Upper lobe of left lung (tissue), 6 donors: ENCODE measurements around the gene AEBP1. TPM values are rescaled to one million over a fixed set of nuclear protein-coding genes. Genes with fewer than 3 reads are reported as not detected.

Experiments used
- ATAC-seq, 2 donors: fragments of 200-7000 bp; cut with Tn5 transposase; one replicate each; pipeline ENCODE4 v1.9.1; 2022; ENCODE audit warnings: mild to moderate bottlenecking in 2 of 2, moderate library complexity in 2 of 2; ENCODE audit not compliant: low FRiP score in 2 of 2
- DNase-seq, 2 donors: peaks; one replicate each; pipeline ENCODE4 v3.0.0-alpha.2; 2019 to 2020
- H3K27ac ChIP-seq, 4 donors: fragments of 200-600 bp; sonication (generic); one replicate each; pipeline ENCODE4 v1.5.1; 2016 to 2019
- H3K27me3 ChIP-seq, 4 donors: fragments of 200-600 bp; sonication (generic); one replicate each; pipeline ENCODE4 v1.5.1; 2017 to 2019
- H3K36me3 ChIP-seq, 4 donors: fragments of 200-600 bp; sonication (generic); one replicate each; pipeline ENCODE4 v1.5.1; 2016 to 2019
- H3K4me1 ChIP-seq, 4 donors: fragments of 200-600 bp; sonication (generic); one replicate each; pipeline ENCODE4 v1.5.1; 2018 to 2019
- H3K4me3 ChIP-seq, 4 donors: fragments of 200-600 bp; sonication (generic); one replicate each; pipeline ENCODE4 v1.5.1; 2017 to 2019; ENCODE audit warnings: mild to moderate bottlenecking in 2 of 4, moderate library complexity in 1 of 4
- H3K9me3 ChIP-seq, 4 donors: fragments of 200-600 bp; sonication (generic); one replicate each; pipeline ENCODE4 v1.5.1; 2018 to 2019
- CTCF ChIP-seq, 6 experiments: fragments of 450-650 bp in 4 of 6; fragments of 200-600 bp in 2 of 6; sonication (generic) in 2 of 6; IDR thresholded peaks; one replicate each; pipeline ENCODE4 v1.5.1; 2016 to 2019; ENCODE audit warnings: antibody characterized with exemption in 6 of 6
- EP300 ChIP-seq, 4 donors: sonication (generic); formaldehyde crosslinking; IDR thresholded peaks; one replicate each; pipeline ENCODE4 v1.5.1; 2017; ENCODE audit warnings: antibody characterized with exemption in 4 of 4, control low read depth in 2 of 4
- POLR2A ChIP-seq, 4 donors: fragments of 450-650 bp; IDR thresholded peaks; one replicate each; pipeline ENCODE4 v1.5.1; 2016 to 2017; ENCODE audit warnings: antibody characterized with exemption in 4 of 4, mild to moderate bottlenecking in 2 of 4
- POLR2AphosphoS5 ChIP-seq, 2 donors: sonication (generic); formaldehyde crosslinking; IDR thresholded peaks; one replicate each; pipeline ENCODE4 v1.5.1; 2017; ENCODE audit warnings: antibody characterized with exemption in 2 of 2
- WGBS, 2 donors: methylation state at CpG; one replicate each; pipeline ENCODE4 v1.1.5; 2017 to 2018; 5-methylcytosine and 5-hydroxymethylcytosine counted together
- total RNA-seq, 6 donors: library from RNA; depleted of rRNA in 4 of 6; stranded (reverse); fragments of >200 nt in 4 of 6; gene quantifications; one replicate each; pipeline versions ENCODE4 v1.1.0 to v1.2.1, GENCODE V29; 2016 to 2021
- donor health status: DM: no; HTN: no; CAD: no; lungs with moderate emphysema.
- donor health status: DM: no; HTN: yes; CAD: no; lungs with severe emphysema.

Gene AEBP1
- total RNA-seq, 6 donors from 2014 or later = 34.1 to 241 (median 92.7) TPM

GRCh38 chr7:44064791-44065430, 39.2 kb upstream of the AEBP1 start:
- TF ChIP-seq EP300 (IDR thresholded peaks at IDR 0.05) (no peak), POLR2A (IDR thresholded peaks at IDR 0.05) (no peak), POLR2AphosphoS5 (IDR thresholded peaks at IDR 0.05) (no peak)
- Histone ChIP-seq H3K27me3 (no peaks in the 10 kb centered on the region), H3K9me3 (no peaks in the 10 kb centered on the region), H3K27ac (no peak overlapping the region), H3K36me3 (peaks cover 12 to 28% (median 24%) of the 10 kb centered on the region in 4 donors), H3K4me3 (no peak overlapping the region), H3K4me1 (peaks cover 11 to 26% (median 22%) of the 10 kb centered on the region in 4 donors)
- ATAC-seq (peak; percentile 1 to 4), DNase-seq (peak in 1 of 2 donors; percentile 79)
- 30% methylated on average over 6 to 33 of the region's 33 CpGs for WGBS, 2 donors

GRCh38 chr7:44065431-44066110, 38.6 kb upstream of the AEBP1 start, which contains the start of gene PGAM2:
Gene PGAM2 (minus strand): TSS chr7:44065567. CDS start chr7:44065529, 38 bp downstream.
- Histone ChIP-seq H3K9me3 (no peaks in the 10 kb centered on the region), H3K4me3 (no peak within 1 kb of the TSS), H3K36me3 (peaks cover 6 to 22% (median 18%) of the 10 kb centered on the region in 4 donors), H3K4me1 (peaks cover 11 to 26% (median 22%) of the 10 kb centered on the region in 4 donors), H3K27ac (no peak within 1 kb of the TSS), H3K27me3 (no peaks in the 10 kb centered on the region)
- ATAC-seq = peak; percentile 3 to 34
- TF ChIP-seq POLR2AphosphoS5 (IDR thresholded peaks at IDR 0.05) (no peak), CTCF (IDR thresholded peaks at IDR 0.05) (no peak), POLR2A (IDR thresholded peaks at IDR 0.05) (no peak), EP300 (IDR thresholded peaks at IDR 0.05) (no peak)
- peak in 1 of 2 donors; percentile 19 for DNase-seq
- 23 to 26% methylated on average over 2 to 13 of the region's 14 CpGs for WGBS, 2 donors

- Histone ChIP-seq H3K27me3 (no peaks in the 10 kb centered on the region), H3K4me1 (peaks cover 11 to 27% (median 22%) of the 10 kb centered on the region in 4 donors), H3K4me3 (no peak overlapping the region), H3K36me3 (peaks cover 2 to 17% (median 13%) of the 10 kb centered on the region in 4 donors), H3K27ac (no peak overlapping the region), H3K9me3 (no peaks in the 10 kb centered on the region)
- ATAC-seq = no peak
- 35 to 58% methylated on average over 6 of the region's 6 CpGs for WGBS, 2 donors
- DNase-seq = no peak
- no peak for TF ChIP-seq POLR2AphosphoS5 (IDR thresholded peaks at IDR 0.05)
- no peak for TF ChIP-seq CTCF (IDR thresholded peaks at IDR 0.05)
Measured at GRCh38 chr7:44066111-44066460, 38.1 kb upstream of the AEBP1 start.

DNA sequence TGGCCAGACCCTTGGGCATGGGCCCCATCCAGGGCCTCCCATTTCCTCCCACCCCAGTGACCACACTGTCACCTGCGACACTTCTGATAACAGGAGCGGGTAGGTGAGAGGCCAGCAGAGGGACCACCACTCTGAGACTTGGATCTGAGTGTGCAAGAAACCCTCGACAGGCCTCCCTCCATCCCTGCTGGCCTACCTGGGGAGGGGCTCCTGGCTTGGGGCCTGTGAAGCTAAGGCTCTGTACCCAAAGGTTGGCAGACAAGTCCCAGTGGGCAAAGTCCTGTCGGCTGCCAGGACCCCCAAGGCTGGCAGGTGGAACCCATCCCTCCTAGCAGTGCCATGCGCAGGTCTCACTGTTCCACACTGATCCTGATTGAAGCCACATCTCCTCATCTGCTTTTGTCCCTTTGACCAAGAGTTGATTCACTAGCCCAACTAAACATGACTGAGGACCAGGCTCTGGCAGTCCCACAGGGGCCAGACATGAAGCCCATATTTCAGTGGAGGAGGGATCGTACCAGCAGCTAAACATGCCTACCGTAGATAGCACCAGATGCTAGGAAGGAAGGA, 37.6 kb upstream of the AEBP1 start:
- WGBS, 2 donors = 58 to 65% methylated on average over 5 to 6 of the region's 7 CpGs
- DNase-seq = peak in 1 of 2 donors; percentile 19
- H3K4me1 ChIP-seq = peaks cover 11 to 31% (median 22%) of the 10 kb centered on the region in 4 donors

More for the DNA sequence above, 37.6 kb upstream of the AEBP1 start:
- peak in 1 of 2 donors; percentile 1 for ATAC-seq
- H3K4me3 ChIP-seq = no peak overlapping the region
- H3K36me3 ChIP-seq = peaks cover 0 to 12% (median 8%) of the 10 kb centered on the region in 4 donors
- H3K27ac ChIP-seq = no peak overlapping the region
- no peaks in the 10 kb centered on the region for H3K9me3 ChIP-seq
- TF ChIP-seq EP300 (IDR thresholded peaks at IDR 0.05) (no peak), POLR2A (IDR thresholded peaks at IDR 0.05) (no peak), CTCF (IDR thresholded peaks at IDR 0.05) (no peak)
- H3K27me3 ChIP-seq = no peaks in the 10 kb centered on the region
